Neural crest cell (in vitro differentiated cells): ENCODE measurements around the gene FZD8. TPM values are rescaled to one million over a fixed set of nuclear protein-coding genes. Genes with fewer than 3 reads are reported as not detected.

ENCODE experiments used
- DNase-seq: peaks from one replicate; pipeline ENCODE4 v3.0.0; 2021; ENCODE audit warnings: low read depth, mixed read lengths, low spot score
- H3K27ac Mint-ChIP-seq: one replicate; pipeline ENCODE4 v1.8.0; 2021; ENCODE audit warnings: mild to moderate bottlenecking, mixed read lengths; ENCODE audit not compliant: unreplicated experiment
- H3K27me3 Mint-ChIP-seq: 2 replicates; pipeline ENCODE4 v1.8.0; 2021; ENCODE audit warnings: low read depth, mild to moderate bottlenecking, mixed read lengths
- H3K36me3 Mint-ChIP-seq: 2 replicates; pipeline ENCODE4 v1.8.0; 2021; ENCODE audit warnings: low read depth, mild to moderate bottlenecking, mixed read lengths
- H3K4me1 Mint-ChIP-seq: 2 replicates; pipeline ENCODE4 v1.8.0; 2021; ENCODE audit warnings: mixed read lengths
- H3K4me3 Mint-ChIP-seq: one replicate; pipeline ENCODE4 v1.8.0; 2021; ENCODE audit warnings: mild to moderate bottlenecking, mixed read lengths
- H3K9me3 Mint-ChIP-seq: 2 replicates; pipeline ENCODE4 v1.8.0; 2021; ENCODE audit warnings: mixed read lengths
- total RNA-seq: library from RNA; stranded (reverse); gene quantifications from 2 replicates; pipeline ENCODE4 v1.2.1, GENCODE V29; 2021
- TF ChIP-seq, protein P1 (sequence below): fragments of 200-600 bp; sonication (generic); conservative IDR thresholded peaks from 2 replicates; pipeline ENCODE4 v1.5.0; 2021; ENCODE audit warnings: antibody characterized with exemption, mild to moderate bottlenecking

FZD8 gene
- total RNA-seq, 1 donor from 2014 or later, result 3.7 TPM

DNA sequence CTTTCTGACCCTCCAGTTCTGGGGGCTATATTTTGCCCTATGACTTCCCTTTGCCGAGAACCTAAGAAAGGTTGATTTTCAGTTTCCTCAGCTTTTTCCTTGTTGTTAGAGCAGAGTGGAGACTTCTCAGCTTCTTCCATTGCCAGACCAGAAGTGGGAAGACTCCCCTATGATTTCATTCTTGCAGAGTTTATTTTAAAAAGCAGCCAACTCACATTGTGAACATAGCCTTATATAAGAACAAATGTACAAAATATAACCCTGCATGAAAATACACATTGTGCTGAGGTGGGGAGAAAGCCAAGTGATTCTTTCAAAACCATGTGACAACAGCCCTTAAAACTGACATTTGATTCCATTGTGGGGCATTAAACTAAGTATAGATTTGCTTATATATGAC lies 33.8 kb upstream of the FZD8 start:
- H3K9me3 Mint-ChIP-seq, result no peaks in the 10 kb centered on the region
- TF ChIP-seq, protein P1, sequence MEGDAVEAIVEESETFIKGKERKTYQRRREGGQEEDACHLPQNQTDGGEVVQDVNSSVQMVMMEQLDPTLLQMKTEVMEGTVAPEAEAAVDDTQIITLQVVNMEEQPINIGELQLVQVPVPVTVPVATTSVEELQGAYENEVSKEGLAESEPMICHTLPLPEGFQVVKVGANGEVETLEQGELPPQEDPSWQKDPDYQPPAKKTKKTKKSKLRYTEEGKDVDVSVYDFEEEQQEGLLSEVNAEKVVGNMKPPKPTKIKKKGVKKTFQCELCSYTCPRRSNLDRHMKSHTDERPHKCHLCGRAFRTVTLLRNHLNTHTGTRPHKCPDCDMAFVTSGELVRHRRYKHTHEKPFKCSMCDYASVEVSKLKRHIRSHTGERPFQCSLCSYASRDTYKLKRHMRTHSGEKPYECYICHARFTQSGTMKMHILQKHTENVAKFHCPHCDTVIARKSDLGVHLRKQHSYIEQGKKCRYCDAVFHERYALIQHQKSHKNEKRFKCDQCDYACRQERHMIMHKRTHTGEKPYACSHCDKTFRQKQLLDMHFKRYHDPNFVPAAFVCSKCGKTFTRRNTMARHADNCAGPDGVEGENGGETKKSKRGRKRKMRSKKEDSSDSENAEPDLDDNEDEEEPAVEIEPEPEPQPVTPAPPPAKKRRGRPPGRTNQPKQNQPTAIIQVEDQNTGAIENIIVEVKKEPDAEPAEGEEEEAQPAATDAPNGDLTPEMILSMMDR, result no peak
- peaks cover 15% of the 10 kb centered on the region for H3K27me3 Mint-ChIP-seq
- no peaks in the 10 kb centered on the region for H3K36me3 Mint-ChIP-seq
- H3K4me3 Mint-ChIP-seq, result no peak overlapping the region
- DNase-seq, result no peak
- H3K27ac Mint-ChIP-seq, result no peak overlapping the region
- no peaks in the 10 kb centered on the region for H3K4me1 Mint-ChIP-seq

DNA sequence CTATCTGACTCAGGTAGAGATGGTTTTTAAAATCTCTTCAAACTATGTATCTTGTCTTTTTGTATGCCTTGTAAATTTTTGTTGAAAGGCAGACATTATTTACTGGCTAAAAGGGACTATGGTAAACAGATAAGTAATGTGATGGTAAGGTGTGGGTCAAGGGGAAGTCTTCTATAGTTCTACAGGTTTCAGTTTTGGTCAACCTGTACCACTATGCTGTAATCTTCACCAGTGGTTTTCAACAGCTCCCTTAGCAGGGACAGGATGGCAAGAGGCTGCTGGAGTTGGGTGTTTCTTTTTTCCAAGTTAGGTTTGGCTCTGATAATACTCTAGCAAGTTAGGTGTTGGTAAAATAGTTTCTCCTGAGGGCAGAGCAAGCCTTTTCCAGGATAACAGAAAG lies 32.7 kb upstream of the FZD8 start:
- Mint-ChIP-seq H3K36me3 (no peaks in the 10 kb centered on the region), H3K9me3 (no peaks in the 10 kb centered on the region), H3K27me3 (peaks cover 17% of the 10 kb centered on the region), H3K27ac (no peak overlapping the region), H3K4me3 (no peak overlapping the region), H3K4me1 (no peaks in the 10 kb centered on the region)
- TF ChIP-seq, protein P1, result no peak
- DNase-seq, result no peak

DNA sequence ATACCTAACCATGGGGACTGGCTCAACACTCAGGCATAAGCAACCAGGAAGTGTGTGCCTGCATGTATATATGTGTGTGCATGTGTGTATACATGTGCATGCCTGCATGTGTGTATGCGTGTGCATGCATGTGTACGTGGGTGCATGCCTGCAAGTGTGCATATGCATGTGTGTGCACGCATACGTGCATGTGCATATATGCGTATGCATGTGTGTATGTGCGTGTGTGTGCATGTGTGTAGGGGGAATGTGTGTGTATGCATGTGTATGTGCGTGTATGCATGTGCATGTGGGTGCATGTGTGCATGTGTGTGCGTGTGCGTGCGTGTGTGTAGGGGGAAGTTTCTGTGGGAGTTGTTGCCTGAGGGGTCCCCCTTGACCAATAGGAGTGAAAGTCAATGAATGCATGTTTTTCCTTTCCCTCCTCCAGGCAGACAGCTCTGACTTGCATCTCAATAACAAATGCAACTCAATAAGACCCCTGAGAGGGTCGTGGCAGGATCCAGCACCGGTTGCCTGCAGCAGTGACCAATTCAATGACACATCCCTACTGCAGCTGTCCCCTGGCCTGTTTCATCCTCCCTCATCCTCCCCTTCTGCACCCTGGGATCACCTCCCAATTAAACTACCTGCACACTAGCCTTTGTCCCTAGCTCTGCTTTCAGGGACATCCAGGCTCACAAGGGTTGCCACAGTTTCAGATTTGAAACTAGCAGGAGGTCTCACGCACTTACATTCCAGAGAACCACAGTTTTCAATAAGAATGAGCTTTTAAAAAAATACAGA lies 27.0 kb upstream of the FZD8 start:
- H3K27me3 Mint-ChIP-seq, result peaks cover 5% of the 10 kb centered on the region
- no peak overlapping the region for H3K4me3 Mint-ChIP-seq
- no peak for DNase-seq
- peaks cover 13% of the 10 kb centered on the region for H3K9me3 Mint-ChIP-seq
- no peaks in the 10 kb centered on the region for H3K4me1 Mint-ChIP-seq
- TF ChIP-seq, protein P1, result no peak
- H3K36me3 Mint-ChIP-seq, result peaks cover 10% of the 10 kb centered on the region
- no peak overlapping the region for H3K27ac Mint-ChIP-seq

DNA sequence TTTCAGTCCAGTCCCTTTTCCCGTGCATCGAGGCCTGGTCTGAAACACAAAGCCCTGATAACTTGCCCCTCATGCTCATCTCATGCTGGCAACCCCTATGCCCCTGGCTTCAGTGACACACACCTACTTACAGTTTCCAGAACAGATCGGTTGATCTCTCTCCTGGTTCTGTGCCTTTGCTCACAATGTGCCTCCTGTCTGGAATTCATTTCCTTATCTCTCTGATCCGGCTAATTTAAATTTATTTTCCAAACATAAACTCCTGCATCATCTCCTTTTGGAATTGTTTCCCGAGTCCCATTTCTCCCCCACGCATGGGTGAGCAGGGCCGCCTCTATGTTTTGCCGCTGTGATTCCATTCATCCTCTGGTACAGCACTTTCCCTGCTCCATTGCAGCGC lies 25.9 kb upstream of the FZD8 start:
- no peak overlapping the region for H3K4me3 Mint-ChIP-seq
- TF ChIP-seq, protein P1, result no peak
- H3K27ac Mint-ChIP-seq, result no peak overlapping the region
- peaks cover 13% of the 10 kb centered on the region for H3K9me3 Mint-ChIP-seq
- H3K36me3 Mint-ChIP-seq, result peaks cover 10% of the 10 kb centered on the region
- H3K27me3 Mint-ChIP-seq, result peaks cover 9% of the 10 kb centered on the region
- H3K4me1 Mint-ChIP-seq, result no peaks in the 10 kb centered on the region
- DNase-seq, result no peak

DNA sequence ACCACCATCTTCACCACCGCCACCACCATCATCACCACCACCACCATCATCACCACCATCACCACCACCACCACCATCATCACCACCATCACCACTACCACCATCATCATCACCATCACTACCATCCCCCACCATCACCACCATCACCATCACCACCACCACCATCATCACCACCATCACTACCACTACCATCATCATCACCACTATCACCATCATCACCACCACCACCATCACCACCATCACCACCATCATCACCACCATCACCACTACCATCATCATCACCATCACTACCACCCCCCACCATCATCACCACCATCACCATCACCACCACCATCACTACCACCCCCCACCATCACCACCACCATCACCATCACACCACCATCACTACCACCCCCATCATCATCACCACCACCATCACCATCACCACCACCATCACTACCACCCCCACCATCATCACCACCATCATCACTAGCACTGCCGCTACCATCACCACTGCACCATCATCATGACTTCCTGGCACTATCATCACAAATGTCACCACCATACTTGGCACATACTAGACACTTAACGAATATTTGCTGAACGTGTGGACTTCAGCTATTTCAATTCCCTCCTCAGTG lies 25.3 kb upstream of the FZD8 start:
- no peak for DNase-seq
- H3K9me3 Mint-ChIP-seq, result peaks cover 13% of the 10 kb centered on the region
- no peaks in the 10 kb centered on the region for H3K4me1 Mint-ChIP-seq
- H3K27me3 Mint-ChIP-seq, result peaks cover 9% of the 10 kb centered on the region
- no peak overlapping the region for H3K4me3 Mint-ChIP-seq
- TF ChIP-seq, protein P1, result no peak
- no peak overlapping the region for H3K27ac Mint-ChIP-seq
- peaks cover 10% of the 10 kb centered on the region for H3K36me3 Mint-ChIP-seq
